ENCODE results near the gene NDUFC2. TPM values are rescaled to one million over a fixed set of nuclear protein-coding genes. Genes with fewer than 3 reads are reported as not detected.

The NDUFC2 gene
- total and polyA plus RNA-seq, 2 of the 8 experiments (the other 6 are each of a cell fraction or from before 2014, with no cell fraction given), result 216 to 356 TPM

- no peak overlapping the region for H2BK15ac ChIP-seq (ENCODE audit: low read length)
- H4K5ac ChIP-seq (ENCODE audit: insufficient read length, low read depth, low read length), result no peak overlapping the region
- no peak overlapping the region for H3K4me2 ChIP-seq (ENCODE audit: insufficient read depth in 1 of 2, low read depth in 2 of 2, low read length in 2 of 2)
- no peak overlapping the region for H3K23ac ChIP-seq (ENCODE audit: insufficient read length)
- ChIA-PET CTCF (ENCODE audit: partially characterized antibody) (interaction anchor here (1.3 to 1.7 kb wide), 2 partner anchors 11 to 28 kb away, joined by 4 to 5 read pairs; partner anchors contain the start of gene THRSP), POLR2A (ENCODE audit: partially characterized antibody) (no interaction called here)
- no peak overlapping the region for H3K27ac ChIP-seq (ENCODE audit: low read depth, low read length)
- peaks cover 0 to 9% (median 3%) of the 10 kb centered on the region in 4 experiments; a peak in 2 of 7 replicates for H3K4me1 ChIP-seq (replicated peaks in 1 of 4; ENCODE audit: control insufficient read depth in 3 of 4, insufficient read depth in 4 of 4, low read length in 3 of 4)
- H3K79me1 ChIP-seq (ENCODE audit: low read depth, low read length), result peaks cover 23% of the 10 kb centered on the region
- no peaks in the 10 kb centered on the region for H3K9me3 ChIP-seq (ENCODE audit: insufficient read depth in 2 of 2, low read depth in 1 of 2, low read length in 1 of 2)
- no peak overlapping the region for H4K8ac ChIP-seq (ENCODE audit: extremely low read depth, insufficient read depth, low read length)
- FAIRE-seq, result no peak
- H3K14ac ChIP-seq (ENCODE audit: insufficient read length), result no peak overlapping the region
- H2BK12ac ChIP-seq (ENCODE audit: low read depth, low read length), result no peak overlapping the region
- no peak overlapping the region for H2AFZ ChIP-seq (ENCODE audit: low read length)
- no peak overlapping the region for H2BK5ac ChIP-seq (ENCODE audit: low read depth, low read length)
- peaks cover 20 to 47% of the 10 kb centered on the region in 2 experiments for H3K79me2 ChIP-seq (ENCODE audit: control insufficient read depth in 1 of 2, insufficient read depth in 2 of 2, low read length in 2 of 2)
- H3K9ac ChIP-seq (replicated peaks in 1 of 4; ENCODE audit: extremely low read depth in 1 of 4, low read depth in 3 of 4, low read length in 3 of 4), result no peak overlapping the region
- peaks cover 3 to 14% of the 10 kb centered on the region in 2 experiments for H4K20me1 ChIP-seq (replicated peaks in 1 of 2; ENCODE audit: control insufficient read depth in 1 of 2, insufficient read depth in 2 of 2, low read length in 2 of 2)
- H2BK20ac ChIP-seq (ENCODE audit: low read length), result no peak overlapping the region
- TF ChIP-seq TAF1 (IDR thresholded peaks at IDR 0.05; ENCODE audit: low read depth, low read length), result no peak
- no peak for TF ChIP-seq CTCF (IDR thresholded peaks at IDR 0.05; ENCODE audit: control extremely low read depth in 1 of 3, insufficient read depth in 1 of 3, low read depth in 1 of 3, low read length in 3 of 3)
- no peak for TF ChIP-seq SIN3A (conservative IDR thresholded peaks at IDR 0.05 in 1 of 2, IDR thresholded peaks at IDR 0.05 in 1 of 2; ENCODE audit: low read depth in 1 of 2, low read length in 2 of 2)
- TF ChIP-seq POU5F1 (IDR thresholded peaks at IDR 0.05; ENCODE audit: low read depth, low read length), result no peak
- no peak for TF ChIP-seq ATF3 (IDR thresholded peaks at IDR 0.05; ENCODE audit: insufficient read depth, low read depth, low read length)
- no peak for TF ChIP-seq SIX5 (IDR thresholded peaks at IDR 0.05; ENCODE audit: low read depth, low read length)
- no peak overlapping the region for H3K18ac ChIP-seq (ENCODE audit: extremely low read depth, low read length)
- peaks cover 3% of the 10 kb centered on the region; the same call in 1 of the 2 replicates for H3K23me2 ChIP-seq (ENCODE audit: low read depth, low read length)
- H3K27me3 ChIP-seq (replicated peaks in 1 of 4; ENCODE audit: control insufficient read depth in 3 of 4, extremely low read depth in 1 of 4, insufficient read depth in 3 of 4, low read length in 3 of 4), result no peaks in the 10 kb centered on the region
- WGBS, 2 experiments (ENCODE audit: extremely low coverage in 1 of 2, insufficient coverage in 1 of 2, insufficient read length in 1 of 2, insufficient replicate concordance in 2 of 2, low coverage in 1 of 2, low lambda C conversion rate in 2 of 2, missing lambda C conversion rate in 1 of 2), result 94% methylated on average over 6 of the region's 6 CpGs; no CpG with 5 or more reads in 1 of the 2 experiments
- peaks cover 0 to 28% (median 8%) of the 10 kb centered on the region in 4 experiments; a peak in 5 of 8 replicates for H3K36me3 ChIP-seq (ENCODE audit: control insufficient read depth in 2 of 4, insufficient read depth in 4 of 4, low read length in 3 of 4)
- no peak overlapping the region for H4K91ac ChIP-seq (replicated peaks; ENCODE audit: insufficient read length, low read length)
- no peak overlapping the region for H3K4ac ChIP-seq (replicated peaks; ENCODE audit: insufficient read length, low read depth, low read length)
- no peak overlapping the region for H2AK5ac ChIP-seq (ENCODE audit: low read depth, low read length)
- H3K4me3 ChIP-seq (ENCODE audit: extremely low read depth in 1 of 4, insufficient read depth in 2 of 4, low read depth in 3 of 4, low read length in 4 of 4), result no peak overlapping the region
- no peak overlapping the region for H2BK120ac ChIP-seq (replicated peaks; ENCODE audit: low read depth, low read length)
- H3K56ac ChIP-seq (replicated peaks; ENCODE audit: insufficient read length, low read depth, low read length), result no peak overlapping the region
- DNase-seq (ENCODE audit: low read depth in 1 of 2, low spot score in 2 of 2), result no peak
Observed at GRCh38 chr11:78074756-78075155, 4.9 kb downstream of the NDUFC2 start.

All from H1 (cell line).